ENCODE measurements around the gene AMMECR1.

The AMMECR1 gene

GRCh38 chrX:110183314-110183713 lies 134.6 kb downstream of the AMMECR1 start:
- Histone ChIP-seq H3K36me3 (ENCODE audit: control insufficient read depth in 2 of 2, insufficient read depth in 2 of 2, low read length in 2 of 2) (no peaks in the 10 kb centered on the region), H3K27me3 (ENCODE audit: control insufficient read depth in 1 of 2, insufficient read depth in 2 of 2, low read length in 2 of 2) (peaks cover 0 to 13% of the 10 kb centered on the region in 2 donors), H3K9me3 (ENCODE audit: control insufficient read depth in 2 of 2, low read length in 2 of 2) (no peaks in the 10 kb centered on the region), H3K4me3 (ENCODE audit: low read length in 2 of 2) (no peak overlapping the region), H3K27ac (ENCODE audit: low read length) (no peak overlapping the region), H3K4me1 (ENCODE audit: control insufficient read depth, insufficient read depth, low read length) (peaks cover 5% of the 10 kb centered on the region), H3K9ac (ENCODE audit: low read length in 2 of 2) (no peak overlapping the region)

GRCh38 chrX:110182865-110183264 lies 135.0 kb downstream of the AMMECR1 start:
- peaks cover 0 to 15% of the 10 kb centered on the region in 2 donors for H3K27me3 ChIP-seq (ENCODE audit: control insufficient read depth in 1 of 2, insufficient read depth in 2 of 2, low read length in 2 of 2)
- no peaks in the 10 kb centered on the region for H3K36me3 ChIP-seq (ENCODE audit: control insufficient read depth in 2 of 2, insufficient read depth in 2 of 2, low read length in 2 of 2)
- H3K9me3 ChIP-seq (ENCODE audit: control insufficient read depth in 2 of 2, low read length in 2 of 2) = no peaks in the 10 kb centered on the region
- no peak overlapping the region for H3K4me3 ChIP-seq (ENCODE audit: low read length in 2 of 2)
- H3K27ac ChIP-seq (ENCODE audit: low read length) = no peak overlapping the region
- H3K9ac ChIP-seq (ENCODE audit: low read length in 2 of 2) = no peak overlapping the region
- peaks cover 5% of the 10 kb centered on the region for H3K4me1 ChIP-seq (ENCODE audit: control insufficient read depth, insufficient read depth, low read length)

GRCh38 chrX:110182362-110182761 lies 135.5 kb downstream of the AMMECR1 start:
- no peak overlapping the region for H3K27ac ChIP-seq (ENCODE audit: low read length)
- H3K36me3 ChIP-seq (ENCODE audit: control insufficient read depth in 2 of 2, insufficient read depth in 2 of 2, low read length in 2 of 2) = no peaks in the 10 kb centered on the region
- no peak overlapping the region for H3K9ac ChIP-seq (ENCODE audit: low read length in 2 of 2)
- H3K9me3 ChIP-seq (ENCODE audit: control insufficient read depth in 2 of 2, low read length in 2 of 2) = no peaks in the 10 kb centered on the region
- H3K4me3 ChIP-seq (ENCODE audit: low read length in 2 of 2) = no peak overlapping the region
- H3K27me3 ChIP-seq (ENCODE audit: control insufficient read depth in 1 of 2, insufficient read depth in 2 of 2, low read length in 2 of 2) = peaks cover 0 to 15% of the 10 kb centered on the region in 2 donors
- H3K4me1 ChIP-seq (ENCODE audit: control insufficient read depth, insufficient read depth, low read length) = peaks cover 5% of the 10 kb centered on the region

GRCh38 chrX:110181459-110182137 lies 136.3 kb downstream of the AMMECR1 start:
- Histone ChIP-seq H3K4me3 (ENCODE audit: low read length in 2 of 2) (no peak overlapping the region), H3K4me1 (ENCODE audit: control insufficient read depth, insufficient read depth, low read length) (peaks cover 5% of the 10 kb centered on the region), H3K9me3 (ENCODE audit: control insufficient read depth in 2 of 2, low read length in 2 of 2) (no peaks in the 10 kb centered on the region), H3K27ac (ENCODE audit: low read length) (no peak overlapping the region), H3K36me3 (ENCODE audit: control insufficient read depth in 2 of 2, insufficient read depth in 2 of 2, low read length in 2 of 2) (no peaks in the 10 kb centered on the region), H3K27me3 (ENCODE audit: control insufficient read depth in 1 of 2, insufficient read depth in 2 of 2, low read length in 2 of 2) (peaks cover 0 to 18% of the 10 kb centered on the region in 2 donors), H3K9ac (ENCODE audit: low read length in 2 of 2) (no peak overlapping the region)

- Histone ChIP-seq H3K4me3 (ENCODE audit: low read length in 2 of 2) (no peak overlapping the region), H3K27ac (ENCODE audit: low read length) (no peak overlapping the region), H3K9ac (ENCODE audit: low read length in 2 of 2) (no peak overlapping the region), H3K36me3 (ENCODE audit: control insufficient read depth in 2 of 2, insufficient read depth in 2 of 2, low read length in 2 of 2) (no peaks in the 10 kb centered on the region), H3K4me1 (ENCODE audit: control insufficient read depth, insufficient read depth, low read length) (peaks cover 5% of the 10 kb centered on the region), H3K9me3 (ENCODE audit: control insufficient read depth in 2 of 2, low read length in 2 of 2) (no peaks in the 10 kb centered on the region), H3K27me3 (ENCODE audit: control insufficient read depth in 1 of 2, insufficient read depth in 2 of 2, low read length in 2 of 2) (peaks cover 0 to 18% of the 10 kb centered on the region in 2 donors)
Measured at GRCh38 chrX:110180928-110181310, 137.0 kb downstream of the AMMECR1 start.

- Histone ChIP-seq H3K4me1 (ENCODE audit: control insufficient read depth, insufficient read depth, low read length) (peaks cover 5% of the 10 kb centered on the region), H3K27ac (ENCODE audit: low read length) (no peak overlapping the region), H3K9ac (ENCODE audit: low read length in 2 of 2) (no peak overlapping the region), H3K36me3 (ENCODE audit: control insufficient read depth in 2 of 2, insufficient read depth in 2 of 2, low read length in 2 of 2) (no peaks in the 10 kb centered on the region), H3K4me3 (ENCODE audit: low read length in 2 of 2) (no peak overlapping the region), H3K9me3 (ENCODE audit: control insufficient read depth in 2 of 2, low read length in 2 of 2) (no peaks in the 10 kb centered on the region), H3K27me3 (ENCODE audit: control insufficient read depth in 1 of 2, insufficient read depth in 2 of 2, low read length in 2 of 2) (peaks cover 0 to 19% of the 10 kb centered on the region in 2 donors)
Measured at GRCh38 chrX:110180176-110180927, 137.5 kb downstream of the AMMECR1 start.

GRCh38 chrX:110178179-110178865 lies 139.6 kb downstream of the AMMECR1 start:
- Histone ChIP-seq H3K27me3 (ENCODE audit: control insufficient read depth in 1 of 2, insufficient read depth in 2 of 2, low read length in 2 of 2) (peaks cover 0 to 22% of the 10 kb centered on the region in 2 donors), H3K27ac (ENCODE audit: low read length) (no peak overlapping the region), H3K9ac (ENCODE audit: low read length in 2 of 2) (no peak overlapping the region), H3K4me1 (ENCODE audit: control insufficient read depth, insufficient read depth, low read length) (peaks cover 5% of the 10 kb centered on the region), H3K4me3 (ENCODE audit: low read length in 2 of 2) (no peak overlapping the region), H3K9me3 (ENCODE audit: control insufficient read depth in 2 of 2, low read length in 2 of 2) (no peaks in the 10 kb centered on the region), H3K36me3 (ENCODE audit: control insufficient read depth in 2 of 2, insufficient read depth in 2 of 2, low read length in 2 of 2) (peaks cover 0 to 2% of the 10 kb centered on the region in 2 donors)

- Histone ChIP-seq H3K4me1 (ENCODE audit: control insufficient read depth, insufficient read depth, low read length) (peaks cover 5% of the 10 kb centered on the region), H3K27ac (ENCODE audit: low read length) (no peak overlapping the region), H3K9me3 (ENCODE audit: control insufficient read depth in 2 of 2, low read length in 2 of 2) (no peaks in the 10 kb centered on the region), H3K9ac (ENCODE audit: low read length in 2 of 2) (no peak overlapping the region), H3K4me3 (ENCODE audit: low read length in 2 of 2) (no peak overlapping the region), H3K27me3 (ENCODE audit: control insufficient read depth in 1 of 2, insufficient read depth in 2 of 2, low read length in 2 of 2) (peaks cover 0 to 25% of the 10 kb centered on the region in 2 donors), H3K36me3 (ENCODE audit: control insufficient read depth in 2 of 2, insufficient read depth in 2 of 2, low read length in 2 of 2) (peaks cover 0 to 3% of the 10 kb centered on the region in 2 donors)
Measured at GRCh38 chrX:110175696-110176095, 142.2 kb downstream of the AMMECR1 start.

- Histone ChIP-seq H3K36me3 (ENCODE audit: control insufficient read depth in 2 of 2, insufficient read depth in 2 of 2, low read length in 2 of 2) (peaks cover 0 to 3% of the 10 kb centered on the region in 2 donors), H3K4me3 (ENCODE audit: low read length in 2 of 2) (no peak overlapping the region), H3K9me3 (ENCODE audit: control insufficient read depth in 2 of 2, low read length in 2 of 2) (no peaks in the 10 kb centered on the region), H3K27me3 (ENCODE audit: control insufficient read depth in 1 of 2, insufficient read depth in 2 of 2, low read length in 2 of 2) (peaks cover 0 to 22% of the 10 kb centered on the region in 2 donors), H3K4me1 (ENCODE audit: control insufficient read depth, insufficient read depth, low read length) (peaks cover 2% of the 10 kb centered on the region), H3K27ac (ENCODE audit: low read length) (no peak overlapping the region), H3K9ac (ENCODE audit: low read length in 2 of 2) (no peak overlapping the region)
Measured at GRCh38 chrX:110175146-110175545, 142.7 kb downstream of the AMMECR1 start.

- Histone ChIP-seq H3K9ac (ENCODE audit: low read length in 2 of 2) (no peak overlapping the region), H3K9me3 (ENCODE audit: control insufficient read depth in 2 of 2, low read length in 2 of 2) (no peaks in the 10 kb centered on the region), H3K4me3 (ENCODE audit: low read length in 2 of 2) (no peak overlapping the region), H3K27ac (ENCODE audit: low read length) (no peak overlapping the region), H3K4me1 (ENCODE audit: control insufficient read depth, insufficient read depth, low read length) (no peaks in the 10 kb centered on the region), H3K36me3 (ENCODE audit: control insufficient read depth in 2 of 2, insufficient read depth in 2 of 2, low read length in 2 of 2) (peaks cover 0 to 3% of the 10 kb centered on the region in 2 donors), H3K27me3 (ENCODE audit: control insufficient read depth in 1 of 2, insufficient read depth in 2 of 2, low read length in 2 of 2) (peaks cover 0 to 20% of the 10 kb centered on the region in 2 donors)
Measured at GRCh38 chrX:110173192-110174175, 144.4 kb downstream of the AMMECR1 start.

All from stomach smooth muscle (tissue), 2 donors.